Astrocyte (in vitro differentiated cells and primary cell): ENCODE measurements around the gene STK39. TPM values are rescaled to one million over a fixed set of nuclear protein-coding genes. Genes with fewer than 3 reads are reported as not detected.

Experiments
- DNase-seq: peaks from one replicate; pipeline ENCODE4 v3.0.0-alpha.2; 2010; ENCODE audit warnings: low read depth
- FAIRE-seq: peaks from 2 replicates; lab custom pipeline; 2011; peaks lifted over from hg19 to GRCh38; lab: Jason Lieb, UNC
- H2AFZ ChIP-seq: 2 replicates; pipeline ENCODE4 v1.6.0; 2012; ENCODE audit warnings: low read depth, low read length, inconsistent platforms
- H3K27ac ChIP-seq: 2 replicates; pipeline ENCODE4 v1.5.1; 2011; ENCODE audit warnings: low read depth, low read length, inconsistent platforms
- H3K27me3 ChIP-seq: 2 replicates; pipeline ENCODE4 v1.6.0; 2011; ENCODE audit warnings: low read length, inconsistent platforms; ENCODE audit not compliant: insufficient read depth
- H3K36me3 ChIP-seq: 2 replicates; pipeline ENCODE4 v1.5.1; 2011; ENCODE audit warnings: low read length, inconsistent platforms; ENCODE audit not compliant: insufficient read depth
- H3K4me1 ChIP-seq: 2 replicates; pipeline ENCODE4 v1.5.1; 2011; ENCODE audit warnings: low read length, inconsistent platforms; ENCODE audit not compliant: insufficient read depth
- H3K4me2 ChIP-seq: 2 replicates; pipeline ENCODE4 v1.6.0; 2012; ENCODE audit warnings: low read length, inconsistent platforms
- H3K4me3 ChIP-seq: 2 replicates; pipeline ENCODE4 v1.5.1; 2011; ENCODE audit warnings: low read depth, mild to moderate bottlenecking, low read length, inconsistent platforms; ENCODE audit not compliant: insufficient read depth
- H3K79me2 ChIP-seq: 2 replicates; pipeline ENCODE4 v1.6.0; 2012; ENCODE audit warnings: mild to moderate bottlenecking, low read length, inconsistent platforms; ENCODE audit not compliant: insufficient read depth
- H3K9ac ChIP-seq: 2 replicates; pipeline ENCODE4 v1.6.0; 2012; ENCODE audit warnings: mild to moderate bottlenecking, low read length, inconsistent platforms
- H3K9me3 ChIP-seq: 2 replicates; pipeline ENCODE4 v1.5.1; 2012; ENCODE audit warnings: low read depth, mild to moderate bottlenecking, low read length, inconsistent platforms; ENCODE audit not compliant: insufficient read depth
- H4K20me1 ChIP-seq: 2 replicates; pipeline ENCODE4 v1.6.0; 2012; ENCODE audit warnings: low read length, inconsistent platforms; ENCODE audit not compliant: insufficient read depth
- H3K27ac Mint-ChIP-seq: one replicate; pipeline ENCODE4 v1.8.0; 2021; ENCODE audit warnings: mild to moderate bottlenecking, mixed read lengths; ENCODE audit not compliant: unreplicated experiment
- H3K27me3 Mint-ChIP-seq: one replicate; pipeline ENCODE4 v1.8.0; 2021; ENCODE audit warnings: low read depth, mixed read lengths; ENCODE audit not compliant: unreplicated experiment
- H3K36me3 Mint-ChIP-seq: one replicate; pipeline ENCODE4 v1.8.0; 2021; ENCODE audit warnings: low read depth, mixed read lengths; ENCODE audit not compliant: unreplicated experiment
- H3K4me1 Mint-ChIP-seq: one replicate; pipeline ENCODE4 v1.8.0; 2021; ENCODE audit warnings: low read depth, mixed read lengths; ENCODE audit not compliant: unreplicated experiment
- H3K4me3 Mint-ChIP-seq: one replicate; pipeline ENCODE4 v1.8.0; 2021; ENCODE audit warnings: mild to moderate bottlenecking, moderate library complexity, mixed read lengths; ENCODE audit not compliant: unreplicated experiment
- H3K9me3 Mint-ChIP-seq: one replicate; pipeline ENCODE4 v1.8.0; 2021; ENCODE audit warnings: mild to moderate bottlenecking, mixed read lengths; ENCODE audit not compliant: unreplicated experiment
- EZH2 ChIP-seq: IDR thresholded peaks from 2 replicates; pipeline ENCODE4 v1.6.1; 2012; ENCODE audit warnings: mild to moderate bottlenecking, low read length, inconsistent platforms; ENCODE audit not compliant: insufficient read depth
- total RNA-seq: library from RNA; stranded (reverse); gene quantifications from 2 replicates; pipeline ENCODE4 v1.2.1, GENCODE V29; 2021
- TF ChIP-seq, protein P1 (sequence below): IDR thresholded peaks from 2 replicates; pipeline ENCODE4 v1.5.1; 2011; ENCODE audit warnings: low read depth, mild to moderate bottlenecking, inconsistent platforms, low read length, moderate library complexity; ENCODE audit not compliant: insufficient read depth

The STK39 gene
- total RNA-seq, 1 donor from 2014 or later = 23.4 TPM

DNA sequence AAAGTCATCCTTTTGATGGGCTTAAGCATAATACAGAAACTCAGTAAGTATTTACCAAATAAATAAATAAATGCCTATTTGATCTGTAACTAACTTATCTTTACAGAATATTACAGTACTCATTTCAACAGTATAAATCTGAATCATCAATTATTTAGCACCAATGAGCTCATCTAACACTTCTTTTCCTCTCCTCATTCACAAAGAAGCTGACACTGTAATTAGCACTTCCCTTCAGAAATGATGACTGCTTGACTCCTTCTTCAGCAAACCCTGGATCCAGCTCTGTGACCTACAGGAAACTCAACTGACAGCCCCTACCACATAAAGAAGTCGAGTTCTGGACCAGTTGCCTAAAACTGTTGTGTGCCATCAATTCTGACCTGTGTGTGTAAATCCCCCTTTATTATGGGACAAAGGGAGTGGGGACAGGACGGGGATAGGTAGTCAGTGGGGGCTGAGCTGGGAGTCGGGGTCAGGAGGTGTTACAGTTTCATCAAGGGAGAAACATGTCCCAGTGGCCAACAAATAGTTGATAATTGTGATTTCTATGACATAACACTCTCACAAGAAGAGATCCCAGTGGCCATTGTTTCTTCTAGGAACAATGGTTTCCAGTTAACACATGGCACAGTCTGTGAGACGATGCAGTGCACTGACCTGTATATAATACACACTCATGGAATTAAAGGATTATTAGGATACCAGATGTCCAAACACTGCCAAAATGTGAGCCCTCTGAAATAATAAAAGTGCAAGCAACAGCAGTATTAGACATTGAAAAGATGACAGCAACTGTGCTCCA lies 68.7 kb downstream of the STK39 start:
- Histone ChIP-seq H3K9ac (no peak overlapping the region), H3K4me1 (no peaks in the 10 kb centered on the region), H3K79me2 (peaks cover 56% of the 10 kb centered on the region), H3K4me2 (no peak overlapping the region), H3K27me3 (no peaks in the 10 kb centered on the region), H3K27ac (no peak overlapping the region), H3K9me3 (no peaks in the 10 kb centered on the region), H3K36me3 (peaks cover 4% of the 10 kb centered on the region), H2AFZ (no peak overlapping the region), H4K20me1 (peaks cover 39% of the 10 kb centered on the region), H3K4me3 (no peak overlapping the region)
- no peaks in the 10 kb centered on the region for H3K9me3 Mint-ChIP-seq
- no peak for FAIRE-seq
- no peaks in the 10 kb centered on the region for H3K36me3 Mint-ChIP-seq
- no peak overlapping the region for H3K4me3 Mint-ChIP-seq
- DNase-seq = no peak
- H3K4me1 Mint-ChIP-seq = no peaks in the 10 kb centered on the region
- no peak overlapping the region for H3K27ac Mint-ChIP-seq
- H3K27me3 Mint-ChIP-seq = no peaks in the 10 kb centered on the region
- TF ChIP-seq, protein P1, sequence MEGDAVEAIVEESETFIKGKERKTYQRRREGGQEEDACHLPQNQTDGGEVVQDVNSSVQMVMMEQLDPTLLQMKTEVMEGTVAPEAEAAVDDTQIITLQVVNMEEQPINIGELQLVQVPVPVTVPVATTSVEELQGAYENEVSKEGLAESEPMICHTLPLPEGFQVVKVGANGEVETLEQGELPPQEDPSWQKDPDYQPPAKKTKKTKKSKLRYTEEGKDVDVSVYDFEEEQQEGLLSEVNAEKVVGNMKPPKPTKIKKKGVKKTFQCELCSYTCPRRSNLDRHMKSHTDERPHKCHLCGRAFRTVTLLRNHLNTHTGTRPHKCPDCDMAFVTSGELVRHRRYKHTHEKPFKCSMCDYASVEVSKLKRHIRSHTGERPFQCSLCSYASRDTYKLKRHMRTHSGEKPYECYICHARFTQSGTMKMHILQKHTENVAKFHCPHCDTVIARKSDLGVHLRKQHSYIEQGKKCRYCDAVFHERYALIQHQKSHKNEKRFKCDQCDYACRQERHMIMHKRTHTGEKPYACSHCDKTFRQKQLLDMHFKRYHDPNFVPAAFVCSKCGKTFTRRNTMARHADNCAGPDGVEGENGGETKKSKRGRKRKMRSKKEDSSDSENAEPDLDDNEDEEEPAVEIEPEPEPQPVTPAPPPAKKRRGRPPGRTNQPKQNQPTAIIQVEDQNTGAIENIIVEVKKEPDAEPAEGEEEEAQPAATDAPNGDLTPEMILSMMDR = no peak
- TF ChIP-seq EZH2 = no peak

DNA sequence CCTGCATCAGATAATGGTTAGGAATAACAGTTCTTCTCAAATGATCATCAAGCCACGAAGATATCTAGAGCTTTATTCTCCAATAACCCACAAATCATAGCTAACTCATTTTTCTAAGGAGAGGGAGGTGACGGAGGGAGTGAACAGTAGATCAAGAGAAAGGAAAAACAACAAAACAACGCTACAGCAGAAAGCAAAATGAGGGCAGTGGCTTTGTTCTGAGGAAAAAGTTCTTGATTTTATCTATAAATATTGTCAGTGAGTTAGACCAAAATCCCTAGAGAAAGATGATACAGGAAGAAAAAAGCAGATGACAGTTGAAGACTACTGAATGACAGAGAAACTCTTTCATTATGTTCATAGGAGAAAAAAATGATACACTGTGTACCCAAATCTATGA lies 71.0 kb downstream of the STK39 start:
- Histone ChIP-seq H3K9me3 (no peaks in the 10 kb centered on the region), H2AFZ (no peak overlapping the region), H4K20me1 (peaks cover 18% of the 10 kb centered on the region), H3K4me1 (no peaks in the 10 kb centered on the region), H3K27me3 (no peaks in the 10 kb centered on the region), H3K36me3 (no peaks in the 10 kb centered on the region), H3K4me2 (no peak overlapping the region), H3K27ac (no peak overlapping the region), H3K9ac (no peak overlapping the region), H3K79me2 (peaks cover 33% of the 10 kb centered on the region), H3K4me3 (no peak overlapping the region)
- H3K27me3 Mint-ChIP-seq = no peaks in the 10 kb centered on the region
- no peaks in the 10 kb centered on the region for H3K4me1 Mint-ChIP-seq
- FAIRE-seq (no peak), DNase-seq (no peak)
- no peak overlapping the region for H3K4me3 Mint-ChIP-seq
- H3K36me3 Mint-ChIP-seq = no peaks in the 10 kb centered on the region
- H3K27ac Mint-ChIP-seq = no peak overlapping the region
- no peaks in the 10 kb centered on the region for H3K9me3 Mint-ChIP-seq
- TF ChIP-seq, protein P1 = no peak
- TF ChIP-seq EZH2 = no peak

DNA sequence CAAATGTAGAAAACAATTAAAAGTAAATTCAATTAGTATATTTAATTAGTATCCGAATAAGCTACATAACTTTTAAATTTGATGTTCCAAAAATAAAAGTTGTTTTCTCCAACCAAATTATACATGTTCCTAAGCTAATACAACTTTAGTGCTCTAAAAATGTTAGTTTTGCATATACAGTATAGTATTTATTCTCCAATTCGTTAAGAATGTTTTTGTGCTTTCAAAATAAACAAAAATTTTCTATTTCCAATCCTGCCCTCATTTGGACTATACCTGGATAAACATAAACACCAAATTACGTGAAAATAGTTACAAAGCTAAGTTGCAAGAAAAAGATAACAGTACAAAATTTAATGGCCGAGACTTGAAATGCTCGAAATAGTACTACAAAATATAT lies 71.9 kb downstream of the STK39 start:
- Mint-ChIP-seq H3K27ac (no peak overlapping the region), H3K36me3 (no peaks in the 10 kb centered on the region), H3K4me1 (no peaks in the 10 kb centered on the region), H3K4me3 (no peak overlapping the region), H3K27me3 (no peaks in the 10 kb centered on the region), H3K9me3 (no peaks in the 10 kb centered on the region)
- Histone ChIP-seq H3K27ac (no peak overlapping the region), H3K27me3 (no peaks in the 10 kb centered on the region), H3K4me2 (no peak overlapping the region), H3K9ac (no peak overlapping the region), H3K79me2 (peaks cover 35% of the 10 kb centered on the region), H3K4me3 (no peak overlapping the region), H3K4me1 (no peaks in the 10 kb centered on the region), H3K9me3 (no peaks in the 10 kb centered on the region), H2AFZ (no peak overlapping the region), H4K20me1 (peaks cover 24% of the 10 kb centered on the region), H3K36me3 (no peaks in the 10 kb centered on the region)
- no peak for DNase-seq
- FAIRE-seq = no peak
- TF ChIP-seq EZH2 = no peak
- TF ChIP-seq, protein P1 = no peak
